SK-N-SH treated with all-trans-retinoic acid at 6 μM for 48 hours (cell line): Measurements from ENCODE around the gene CSNK1G1.
A peak's percentile ranks its signal among the peaks of the same experiment; 100 is the strongest.

Experiments
- ATAC-seq: fragments of 200-7000 bp; cut with Tn5 transposase; 3 replicates; pipeline ENCODE4 v1.9.1; 2020; ENCODE audit warnings: mild to moderate bottlenecking, moderate library complexity
- ARNTL ChIP-seq: fragments of 450-650 bp; formaldehyde crosslinking; IDR thresholded peaks from 2 replicates; pipeline ENCODE4 v1.5.0; 2020; ENCODE audit warnings: low read depth, mild to moderate bottlenecking, moderate library complexity, borderline replicate concordance
- BACH2 ChIP-seq: fragments of 250-450 bp; sonication (Bioruptor Pico); IDR thresholded peaks from 2 replicates; pipeline ENCODE4 v1.9.0; 2021; ENCODE audit warnings: mild to moderate bottlenecking, borderline replicate concordance
- CREB5 ChIP-seq: fragments of 250-450 bp; sonication (Bioruptor Pico); IDR thresholded peaks from 2 replicates; pipeline ENCODE4 v1.5.1; 2020; ENCODE audit warnings: low read depth, mild to moderate bottlenecking, moderate library complexity
- ESRRG ChIP-seq: fragments of 250-450 bp; sonication (Bioruptor Pico); IDR thresholded peaks from 2 replicates; pipeline ENCODE4 v1.6.1; 2021; ENCODE audit warnings: mild to moderate bottlenecking
- GLIS3 ChIP-seq: fragments of 250-450 bp; sonication (Bioruptor Pico); IDR thresholded peaks from 2 replicates; pipeline ENCODE4 v1.5.0; 2020; ENCODE audit warnings: mild to moderate bottlenecking, moderate library complexity
- OSR1 ChIP-seq: fragments of 250-450 bp; sonication (Bioruptor Pico); IDR thresholded peaks from 2 replicates; pipeline ENCODE4 v1.8.0; 2022; ENCODE audit warnings: moderate library complexity, mild to moderate bottlenecking, inconsistent platforms
- PATZ1 ChIP-seq: fragments of 250-450 bp; sonication (Bioruptor Pico); IDR thresholded peaks from 2 replicates; pipeline ENCODE4 v1.8.0; 2020; ENCODE audit warnings: mild to moderate bottlenecking, moderate library complexity, borderline replicate concordance
- POU6F1 ChIP-seq: fragments of 250-450 bp; sonication (Bioruptor Pico); IDR thresholded peaks from 2 replicates; pipeline ENCODE4 v1.8.0; 2021; ENCODE audit warnings: low read depth, mild to moderate bottlenecking, moderate library complexity, borderline replicate concordance
- PPARA ChIP-seq: fragments of 250-450 bp; sonication (Bioruptor Pico); IDR thresholded peaks from 2 replicates; pipeline ENCODE4 v1.5.0; 2020; ENCODE audit warnings: mild to moderate bottlenecking, borderline replicate concordance
- SNAI2 ChIP-seq: fragments of 250-450 bp; sonication (Bioruptor Pico); IDR thresholded peaks from 2 replicates; pipeline ENCODE4 v1.5.0; 2020; ENCODE audit warnings: mild to moderate bottlenecking, moderate library complexity
- TCF4 ChIP-seq: fragments of 250-450 bp; sonication (Bioruptor Pico); IDR thresholded peaks from 2 replicates; pipeline ENCODE4 v1.8.0; 2021; ENCODE audit warnings: mild to moderate bottlenecking, moderate library complexity, borderline replicate concordance
- TOX ChIP-seq: fragments of 250-450 bp; sonication (Bioruptor Pico); IDR thresholded peaks from 2 replicates; pipeline ENCODE4 v1.8.0; 2021; ENCODE audit warnings: mild to moderate bottlenecking, moderate library complexity, borderline replicate concordance
- TSHZ2 ChIP-seq: fragments of 250-450 bp; sonication (Bioruptor Pico); IDR thresholded peaks from 2 replicates; pipeline ENCODE4 v1.5.0; 2020; ENCODE audit warnings: mild to moderate bottlenecking, moderate library complexity
- ZC3H10 ChIP-seq: fragments of 250-450 bp; sonication (Bioruptor Pico); IDR thresholded peaks from 2 replicates; pipeline ENCODE4 v1.5.1; 2021; ENCODE audit warnings: mild to moderate bottlenecking, moderate library complexity
- ZFP3 ChIP-seq: fragments of 250-450 bp; sonication (Bioruptor Pico); IDR thresholded peaks from 2 replicates; pipeline ENCODE4 v1.5.0; 2020; ENCODE audit warnings: mild to moderate bottlenecking, moderate library complexity
- ZFP30 ChIP-seq: fragments of 450-650 bp; formaldehyde crosslinking; IDR thresholded peaks from 2 replicates; pipeline ENCODE4 v1.5.0; 2022; ENCODE audit warnings: mild to moderate bottlenecking, moderate library complexity
- ZNF565 ChIP-seq: fragments of 450-650 bp; formaldehyde crosslinking; conservative IDR thresholded peaks from 2 replicates; pipeline ENCODE4 v1.5.0; 2020; ENCODE audit warnings: low read depth, mild to moderate bottlenecking, moderate library complexity
- ZNF70 ChIP-seq: fragments of 450-650 bp; formaldehyde crosslinking; IDR thresholded peaks from 2 replicates; pipeline ENCODE4 v1.5.0; 2020; ENCODE audit warnings: mild to moderate bottlenecking, moderate library complexity
- ZNF8 ChIP-seq: fragments of 450-650 bp; formaldehyde crosslinking; IDR thresholded peaks from 2 replicates; pipeline ENCODE4 v1.5.0; 2020; ENCODE audit warnings: mild to moderate bottlenecking, moderate library complexity

Gene CSNK1G1

GRCh38 chr15:64187396-64188191 is 168.4 kb downstream of the CSNK1G1 start:
- TF ChIP-seq ZNF8 (CRISPR knock-in tag), result no peak
- 0 out of 2 replicates have a peak, but pooled peaks have one; percentile 14 for TF ChIP-seq TCF4 (CRISPR knock-in tag)
- peak; percentile 79 for ATAC-seq

- TF ChIP-seq TOX (CRISPR knock-in tag), result no peak
- no peak for TF ChIP-seq TSHZ2 (CRISPR knock-in tag)
- no peak for TF ChIP-seq TCF4 (CRISPR knock-in tag)
- no peak for TF ChIP-seq PATZ1 (CRISPR knock-in tag)
- no peak for TF ChIP-seq ARNTL (CRISPR knock-in tag)
- TF ChIP-seq ZNF8 (CRISPR knock-in tag), result no peak
- TF ChIP-seq BACH2 (CRISPR knock-in tag), result no peak
- no peak for TF ChIP-seq ZC3H10 (CRISPR knock-in tag)
- TF ChIP-seq, all 23 proteins: peak for 0
- ATAC-seq, result no peak
Measured at GRCh38 chr15:64185146-64185911, 170.6 kb downstream of the CSNK1G1 start.

- TF ChIP-seq ESRRG (CRISPR knock-in tag) (no peak), CREB5 (CRISPR knock-in tag) (no peak), ZFP3 (CRISPR knock-in tag) (no peak), ZFP30 (no peak), OSR1 (CRISPR knock-in tag) (no peak)
- TF ChIP-seq, all 23 proteins: peak for 0
Measured at GRCh38 chr15:64182859-64183370, 173.1 kb downstream of the CSNK1G1 start.

GRCh38 chr15:64180235-64180824 is 175.6 kb downstream of the CSNK1G1 start:
- ATAC-seq, result no peak

More at GRCh38 chr15:64182859-64183370, 173.1 kb downstream of the CSNK1G1 start:
- ATAC-seq, result no peak

More at GRCh38 chr15:64180235-64180824, 175.6 kb downstream of the CSNK1G1 start:
- TF ChIP-seq ZC3H10 (CRISPR knock-in tag), result no peak
- no peak for TF ChIP-seq TSHZ2 (CRISPR knock-in tag)
- TF ChIP-seq TCF4 (CRISPR knock-in tag), result no peak
- TF ChIP-seq SNAI2, result no peak
- TF ChIP-seq ZNF565 (CRISPR knock-in tag), result no peak
- no peak for TF ChIP-seq POU6F1 (CRISPR knock-in tag)
- no peak for TF ChIP-seq ZNF70 (CRISPR knock-in tag)
- no peak for TF ChIP-seq OSR1 (CRISPR knock-in tag)
- no peak for TF ChIP-seq PATZ1 (CRISPR knock-in tag)
- no peak for TF ChIP-seq ESRRG (CRISPR knock-in tag)
- no peak for TF ChIP-seq ZNF8 (CRISPR knock-in tag)
- no peak for TF ChIP-seq PPARA (CRISPR knock-in tag)
- TF ChIP-seq GLIS3 (CRISPR knock-in tag), result no peak
